Liver (tissue), 9 donors: ENCODE measurements around the gene LIG1. TPM values are rescaled to one million over a fixed set of nuclear protein-coding genes. Genes with fewer than 3 reads are reported as not detected.

Experiments
- DNase-seq: peaks from one replicate; pipeline ENCODE4 v3.0.0-alpha.2; 2017; ENCODE audit warnings: low spot score
- H3K27ac ChIP-seq, 2 donors: one replicate each; pipeline ENCODE4 v1.7.0; 2013; ENCODE audit warnings: inconsistent platforms in 2 of 2, low read length in 2 of 2, control low read depth in 1 of 2, low read depth in 1 of 2, mild to moderate bottlenecking in 1 of 2
- H3K27me3 ChIP-seq, 4 donors: one replicate each; pipeline versions ENCODE4 v1.6.1 to v1.7.0; 2013; ENCODE audit warnings: low read length in 3 of 4, inconsistent platforms in 1 of 4, mild to moderate bottlenecking in 1 of 4, moderate library complexity in 1 of 4; ENCODE audit not compliant: control insufficient read depth in 4 of 4, insufficient read depth in 4 of 4
- H3K36me3 ChIP-seq, 4 donors: one replicate each; pipeline versions ENCODE4 v1.6.1 to v1.7.0; 2013; ENCODE audit warnings: low read length in 3 of 4, mild to moderate bottlenecking in 3 of 4, low read depth in 1 of 4, moderate library complexity in 1 of 4; ENCODE audit not compliant: control insufficient read depth in 4 of 4, insufficient read depth in 3 of 4
- H3K4me1 ChIP-seq, 4 donors: one replicate each; pipeline versions ENCODE4 v1.6.1 to v1.7.0; 2013; ENCODE audit warnings: low read length in 3 of 4, mild to moderate bottlenecking in 3 of 4, moderate library complexity in 1 of 4; ENCODE audit not compliant: control insufficient read depth in 4 of 4, insufficient read depth in 4 of 4
- H3K4me3 ChIP-seq, 3 donors: one replicate each; pipeline versions ENCODE4 v1.6.1 to v1.7.0; 2013; ENCODE audit warnings: low read length in 3 of 3, control low read depth in 1 of 3, low read depth in 1 of 3, mild to moderate bottlenecking in 1 of 3
- H3K9ac ChIP-seq, 2 donors: one replicate each; pipeline ENCODE4 v1.7.0; 2013; ENCODE audit warnings: low read length in 2 of 2, mild to moderate bottlenecking in 2 of 2, moderate library complexity in 2 of 2, control low read depth in 1 of 2, low read depth in 1 of 2
- H3K9me3 ChIP-seq, 4 donors: one replicate each; pipeline versions ENCODE4 v1.6.1 to v1.7.0; 2013; ENCODE audit warnings: low read length in 3 of 4; ENCODE audit not compliant: control insufficient read depth in 4 of 4
- ATF3 ChIP-seq: IDR thresholded peaks from 2 replicates; pipeline ENCODE4 v1.6.1; 2016; ENCODE audit warnings: antibody characterized with exemption
- CTCF ChIP-seq: fragments of 150-350 bp; IDR thresholded peaks from 2 replicates; pipeline ENCODE4 v1.5.1; 2017; ENCODE audit warnings: improper control_type of control experiment, low read depth, low read length; ENCODE audit not compliant: missing input control
- EGR1 ChIP-seq, 2 donors: IDR thresholded peaks; 2 replicates each; pipeline ENCODE4 v1.6.1; 2016 to 2018; ENCODE audit warnings: antibody characterized with exemption in 2 of 2, low read depth in 2 of 2
- FOXA1 ChIP-seq: IDR thresholded peaks from 2 replicates; pipeline ENCODE4 v1.6.1; 2016; ENCODE audit warnings: antibody characterized with exemption
- FOXA2 ChIP-seq: IDR thresholded peaks from 2 replicates; pipeline ENCODE4 v1.6.1; 2016; ENCODE audit warnings: antibody characterized with exemption
- GABPA ChIP-seq, 2 donors: IDR thresholded peaks in 1 of 2; conservative IDR thresholded peaks in 1 of 2; 2 replicates each; pipeline ENCODE4 v1.6.1; 2016; ENCODE audit warnings: antibody characterized with exemption in 2 of 2, mild to moderate bottlenecking in 1 of 2, moderate library complexity in 1 of 2
- HNF4A ChIP-seq, 2 donors: conservative IDR thresholded peaks; 2 replicates each; pipeline ENCODE4 v1.6.1; 2016; ENCODE audit warnings: antibody characterized with exemption in 2 of 2, mild to moderate bottlenecking in 2 of 2
- HNF4G ChIP-seq: IDR thresholded peaks from 2 replicates; pipeline ENCODE4 v1.6.1; 2016; ENCODE audit warnings: antibody characterized with exemption
- JUND ChIP-seq, 2 donors: IDR thresholded peaks; 2 replicates each; pipeline ENCODE4 v1.6.1; 2016; ENCODE audit warnings: antibody characterized with exemption in 2 of 2
- MAX ChIP-seq: IDR thresholded peaks from 2 replicates; pipeline ENCODE4 v1.6.1; 2016; ENCODE audit warnings: antibody characterized with exemption
- NR2F2 ChIP-seq: IDR thresholded peaks from 2 replicates; pipeline ENCODE4 v1.6.1; 2016; ENCODE audit warnings: antibody characterized with exemption
- RAD21 ChIP-seq, 2 donors: IDR thresholded peaks; 2 replicates each; pipeline ENCODE4 v1.6.1; 2016; ENCODE audit warnings: antibody characterized with exemption in 2 of 2, mild to moderate bottlenecking in 2 of 2
- REST ChIP-seq: IDR thresholded peaks from 2 replicates; pipeline ENCODE4 v1.6.1; 2016; ENCODE audit warnings: antibody characterized with exemption, mild to moderate bottlenecking
- RXRA ChIP-seq, 2 donors: IDR thresholded peaks; 2 replicates each; pipeline ENCODE4 v1.6.1; 2017 to 2018; ENCODE audit warnings: antibody characterized with exemption in 2 of 2, mild to moderate bottlenecking in 1 of 2
- SP1 ChIP-seq: IDR thresholded peaks from 2 replicates; pipeline ENCODE4 v1.6.1; 2018; ENCODE audit warnings: antibody characterized with exemption, mild to moderate bottlenecking
- TAF1 ChIP-seq: conservative IDR thresholded peaks from 2 replicates; pipeline ENCODE4 v1.6.1; 2016; ENCODE audit warnings: antibody characterized with exemption, mild to moderate bottlenecking
- YY1 ChIP-seq: IDR thresholded peaks from 2 replicates; pipeline ENCODE4 v1.6.1; 2016; ENCODE audit warnings: antibody characterized with exemption, mild to moderate bottlenecking
- WGBS: extraction: QIAGEN DNeasy Blood & Tissue Kit; methylation state at CpG from one replicate; pipeline ENCODE4 v1.1.7; 2013; 5-methylcytosine and 5-hydroxymethylcytosine counted together
- polyA plus RNA-seq, 2 donors: library from polyadenylated mRNA; stranded (reverse) in 1 of 2; unstranded in 1 of 2; fragments of 200-250 nt in 1 of 2; fragments of >200 nt in 1 of 2; fragmentation: Nextera tagmentation in 1 of 2; extraction: Ambion mirVana in 1 of 2; gene quantifications; one replicate each; pipeline versions ENCODE4 v1.2.1 to v1.2.3, GENCODE V29; 2013 to 2015
- total RNA-seq, 2 donors: library from RNA; depleted of rRNA; stranded (reverse); fragments of >200 nt; gene quantifications; one replicate each; pipeline ENCODE4 v1.2.3, GENCODE V29; 2014
- donor health status: healthy.
- donor health status: healthy.
- donor health status: healthy.
- donor health status: healthy.
- donor health status: healthy.

The LIG1 gene
- total and polyA plus RNA-seq, 4 donors, result 6.3 to 61.5 (median 7.1) TPM

GRCh38 chr19:48147597-48148175, 22.5 kb downstream of the LIG1 start:
- Histone ChIP-seq H3K9me3 (no peaks in the 10 kb centered on the region), H3K4me3 (no peak overlapping the region), H3K27ac (peak overlapping the region in 1 of 2 donors; percentile 31), H3K36me3 (peaks cover 0 to 8% (median 1%) of the 10 kb centered on the region in 4 donors), H3K4me1 (peaks cover 8 to 32% (median 31%) of the 10 kb centered on the region in 4 donors), H3K9ac (no peak overlapping the region), H3K27me3 (no peaks in the 10 kb centered on the region)
- WGBS, result 79% methylated on average over 4 of the region's 4 CpGs
- TF ChIP-seq GABPA (IDR thresholded peaks at IDR 0.05 in 1 of 2, conservative IDR thresholded peaks at IDR 0.05 in 1 of 2) (no peak), NR2F2 (no peak), HNF4A (conservative IDR thresholded peaks at IDR 0.05) (peak in 1 of 2 donors; percentile 13), CTCF (no peak), MAX (no peak), SP1 (no peak), RXRA (IDR thresholded peaks at IDR 0.05) (peak in 1 of 2 donors; percentile 25), EGR1 (IDR thresholded peaks at IDR 0.05; ENCODE audit: low read depth in 2 of 2) (no peak), REST (peak; percentile 17), FOXA1 (peak; percentile 13), JUND (IDR thresholded peaks at IDR 0.05) (no peak), YY1 (no peak), RAD21 (IDR thresholded peaks at IDR 0.05) (no peak)
- DNase-seq, result no peak

- no peaks in the 10 kb centered on the region for H3K27me3 ChIP-seq
- no peaks in the 10 kb centered on the region for H3K4me1 ChIP-seq
- DNase-seq, result no peak
- H3K4me3 ChIP-seq, result no peak overlapping the region
- H3K27ac ChIP-seq, result no peak overlapping the region
- H3K9ac ChIP-seq, result no peak overlapping the region
- peaks cover 0 to 12% (median 1%) of the 10 kb centered on the region in 4 donors for H3K36me3 ChIP-seq
- H3K9me3 ChIP-seq, result no peaks in the 10 kb centered on the region
- WGBS, result 93% methylated on average over 6 of the region's 6 CpGs
- TF ChIP-seq TAF1, result no peak
- TF ChIP-seq HNF4G, result no peak
- TF ChIP-seq MAX, result no peak
- no peak for TF ChIP-seq RAD21 (IDR thresholded peaks at IDR 0.05)
- no peak for TF ChIP-seq SP1
- no peak for TF ChIP-seq REST
- no peak for TF ChIP-seq HNF4A (conservative IDR thresholded peaks at IDR 0.05)
- TF ChIP-seq CTCF, result no peak
- no peak for TF ChIP-seq RXRA (IDR thresholded peaks at IDR 0.05)
- TF ChIP-seq YY1, result no peak
- TF ChIP-seq FOXA2, result no peak
- TF ChIP-seq EGR1 (IDR thresholded peaks at IDR 0.05; ENCODE audit: low read depth in 2 of 2), result no peak
- no peak for TF ChIP-seq ATF3
- no peak for TF ChIP-seq GABPA (IDR thresholded peaks at IDR 0.05 in 1 of 2, conservative IDR thresholded peaks at IDR 0.05 in 1 of 2)
- no peak for TF ChIP-seq JUND (IDR thresholded peaks at IDR 0.05)
- TF ChIP-seq NR2F2, result no peak
- TF ChIP-seq FOXA1, result no peak
These were observed 31.1 kb downstream of the LIG1 start for GRCh38 chr19:48139053-48139452.
